NCI-H345 treated with DMSO at 0.1 percent for 48 hours (cell line): ENCODE data around the gene USP7.

Experiments used
- DNase-seq: peaks from one replicate; lab custom pipeline; 2025; ENCODE audit not compliant: unreplicated experiment; lab: John Stamatoyannopoulos, UW

The USP7 gene

GRCh38 chr16:8865145-8865882 lies 98.4 kb downstream of the USP7 start:
- no peak for DNase-seq

- DNase-seq, result no peak
Observed at GRCh38 chr16:8864480-8865110, 99.1 kb downstream of the USP7 start.

DNA sequence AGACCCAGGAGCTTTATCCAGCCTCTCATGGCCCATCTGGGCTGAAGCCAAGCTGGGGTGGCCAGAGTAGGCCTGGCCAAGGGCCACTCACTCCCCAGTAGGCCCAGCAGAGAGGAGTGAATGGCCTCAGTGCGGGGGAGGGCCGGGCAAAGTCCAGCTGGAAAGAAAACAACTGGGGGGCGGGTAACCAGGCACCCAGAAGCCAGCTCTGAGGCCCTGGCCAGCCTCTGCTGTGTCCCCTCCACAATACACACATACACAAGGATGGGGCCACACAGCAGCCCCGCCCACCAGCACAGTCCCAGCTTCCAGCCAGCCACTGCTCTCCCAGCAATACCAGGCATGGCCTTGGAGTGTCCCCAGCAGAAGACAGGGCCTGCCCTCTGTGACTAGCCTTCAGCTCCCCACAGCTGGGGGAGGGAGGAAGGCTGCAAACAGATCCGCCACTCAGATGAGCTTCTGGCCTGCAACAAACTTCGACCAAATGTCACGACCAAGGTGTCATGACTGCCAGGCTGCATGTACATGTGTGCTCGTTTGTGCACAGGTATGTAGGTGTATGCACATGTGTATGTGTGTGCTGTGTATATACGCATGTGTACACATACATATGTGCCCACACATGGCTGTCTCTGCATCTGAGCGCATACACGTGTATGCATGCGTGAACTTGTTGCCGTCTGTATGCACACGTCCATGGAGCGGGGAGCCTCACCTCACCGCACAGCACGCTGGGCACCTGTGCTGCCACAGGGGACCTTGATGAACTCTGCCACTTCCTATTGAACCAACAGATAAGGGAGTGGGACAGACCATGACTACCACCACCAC lies 99.9 kb downstream of the USP7 start:
- no peak for DNase-seq

GRCh38 chr16:8862309-8863130 lies 101.2 kb downstream of the USP7 start:
- no peak for DNase-seq

DNA sequence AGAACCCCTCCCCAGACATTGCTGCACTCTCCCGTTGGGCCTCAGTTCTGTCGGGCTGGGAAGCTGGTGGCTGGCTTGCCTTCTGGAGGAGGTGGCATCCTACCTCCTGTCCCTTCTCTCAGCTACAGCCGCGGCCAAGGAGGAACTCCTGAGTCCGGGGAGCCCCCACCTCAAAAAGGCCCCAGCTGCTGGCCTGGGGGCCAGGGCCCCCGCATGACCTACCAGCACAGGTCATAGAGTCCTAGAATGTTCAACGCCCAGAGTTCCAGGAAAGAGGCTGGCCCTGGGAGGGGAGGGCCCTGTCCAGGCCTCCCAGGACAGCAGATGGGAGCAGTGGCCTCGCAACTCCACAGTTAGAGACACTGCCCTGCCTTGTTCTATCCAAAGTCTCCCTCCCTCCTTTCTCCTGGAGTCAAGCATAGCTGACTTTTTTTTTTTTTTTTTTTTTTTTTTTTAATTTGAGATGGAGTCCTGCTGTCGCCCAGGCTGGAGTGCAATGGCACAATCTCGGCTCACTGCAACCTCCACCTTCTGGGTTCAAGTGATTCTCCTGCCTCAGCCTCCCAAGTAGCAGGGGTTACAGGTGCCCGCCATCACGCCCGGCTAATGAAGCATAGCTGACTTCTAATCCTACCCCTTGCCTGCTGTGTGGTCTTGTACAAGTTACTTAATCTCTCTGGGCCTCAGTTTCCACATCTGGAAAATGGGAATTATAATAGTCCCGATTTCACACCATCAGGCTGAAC lies 102.0 kb downstream of the USP7 start:
- DNase-seq, result no peak

- DNase-seq, result no peak
Observed at GRCh38 chr16:8859913-8860881, 103.5 kb downstream of the USP7 start.

DNA sequence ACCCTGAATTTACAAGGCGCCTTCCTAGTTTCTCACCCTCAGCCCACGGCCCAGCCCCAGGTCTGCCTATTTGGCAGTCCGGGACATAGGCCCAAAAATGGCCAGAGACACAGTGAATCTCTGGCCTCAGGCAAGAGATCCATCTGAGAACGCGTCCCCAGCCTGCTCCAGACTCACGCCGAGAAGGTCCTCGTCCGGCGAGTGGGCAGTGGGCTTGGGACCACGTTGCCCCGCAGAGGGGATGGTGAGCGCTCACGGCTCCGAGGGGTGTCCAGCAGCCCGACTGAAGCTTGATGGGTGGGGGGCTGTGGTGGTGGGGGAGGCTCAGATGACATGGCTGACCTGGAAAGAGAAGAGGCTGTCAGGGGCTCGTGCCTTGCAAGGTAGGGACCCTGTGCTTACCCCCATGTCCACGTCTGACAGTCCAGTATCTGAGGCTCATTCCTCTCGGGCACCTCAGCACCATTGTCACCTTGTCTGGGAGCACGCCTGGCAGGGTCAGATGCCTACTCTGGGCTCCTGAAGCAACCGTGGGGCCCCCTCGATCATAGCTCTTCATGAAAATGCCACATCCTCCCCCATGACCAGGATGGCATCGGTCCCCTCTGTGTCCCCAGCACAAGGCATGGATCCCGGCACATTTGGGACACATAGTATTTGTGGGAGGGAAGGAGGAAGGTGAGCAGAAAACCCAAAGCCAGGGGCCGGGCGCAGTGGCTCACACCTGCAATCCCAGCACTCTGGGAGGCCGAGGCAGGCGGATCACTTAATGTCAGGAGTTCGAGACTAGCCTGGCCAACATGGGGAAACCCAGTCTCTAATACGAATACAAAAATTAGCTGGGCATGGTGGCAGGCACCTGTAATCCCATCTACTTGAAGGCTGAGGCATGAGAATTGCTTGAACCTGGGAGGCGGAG lies 104.5 kb downstream of the USP7 start:
- no peak for DNase-seq

DNA sequence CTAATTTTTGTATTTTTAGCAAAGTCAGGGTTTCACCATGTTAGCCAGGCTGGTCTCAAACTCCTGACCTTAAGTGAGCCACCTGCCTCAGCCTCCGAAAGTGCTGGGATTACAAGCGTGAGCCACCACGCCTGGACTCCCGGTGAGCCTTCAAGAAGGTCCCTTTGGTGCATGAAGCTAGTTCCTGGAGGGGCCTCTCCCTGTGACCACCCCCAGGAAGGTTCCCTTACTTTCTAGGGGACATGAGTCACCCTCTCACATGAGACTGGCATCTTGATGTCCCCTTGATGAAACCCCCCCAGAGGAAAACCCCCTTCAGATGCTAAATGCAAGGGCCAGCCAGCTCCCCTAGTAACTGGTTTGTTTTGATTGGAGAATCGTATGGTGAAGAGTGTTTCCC lies 107.7 kb downstream of the USP7 start:
- no peak for DNase-seq

GRCh38 chr16:8855051-8855786 lies 108.5 kb downstream of the USP7 start:
- DNase-seq, result no peak

DNA sequence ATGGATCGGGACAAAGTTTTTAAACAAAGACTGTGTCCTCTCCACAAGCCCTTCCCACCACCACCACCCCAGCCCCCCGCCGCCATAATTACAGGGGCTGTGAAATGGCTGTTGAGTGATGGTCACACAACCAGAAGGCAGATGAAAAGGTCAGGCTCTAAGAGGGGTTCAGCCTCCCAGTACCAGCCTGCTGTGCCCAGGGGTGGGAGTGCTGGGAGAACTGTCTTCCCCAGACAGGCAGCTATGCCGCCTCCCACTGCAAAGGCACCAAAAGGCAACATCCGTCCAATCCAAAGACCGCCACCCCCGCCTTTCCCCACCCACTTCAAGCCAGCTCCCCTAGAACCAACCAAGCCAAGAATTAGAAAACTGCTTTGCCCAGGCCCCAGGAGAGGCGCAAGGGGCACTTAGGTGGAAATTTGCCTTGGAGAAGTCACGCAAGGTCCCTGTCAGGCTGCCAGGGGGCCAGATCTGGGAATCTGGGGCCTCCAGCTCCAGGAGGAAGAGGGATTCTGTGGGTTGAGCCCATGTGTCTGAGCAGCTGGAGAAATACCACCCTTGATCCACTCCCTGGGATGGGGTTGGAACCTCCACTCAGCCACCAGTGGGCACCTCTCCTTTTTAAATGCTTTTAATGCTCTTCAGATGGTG lies 109.3 kb downstream of the USP7 start:
- DNase-seq, result no peak

DNA sequence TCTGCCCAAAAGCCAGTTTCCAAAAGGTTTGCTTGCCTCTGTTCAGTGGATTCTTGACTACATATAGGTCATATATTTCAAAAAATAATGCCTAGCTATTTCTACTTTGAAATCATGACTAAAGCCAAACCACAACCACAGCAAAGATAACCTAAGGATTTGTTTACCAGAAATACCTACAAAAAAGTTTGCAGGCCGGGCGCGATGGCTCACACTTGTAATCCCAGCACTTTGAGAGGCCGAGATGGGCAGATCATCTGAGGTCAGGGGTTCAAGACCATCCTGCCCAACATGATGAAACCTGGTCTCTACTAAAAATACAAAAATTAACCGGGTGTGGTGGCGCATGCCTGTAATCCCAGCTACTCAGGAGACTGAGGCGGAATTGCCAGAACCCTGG lies 110.1 kb downstream of the USP7 start:
- DNase-seq, result no peak

DNA sequence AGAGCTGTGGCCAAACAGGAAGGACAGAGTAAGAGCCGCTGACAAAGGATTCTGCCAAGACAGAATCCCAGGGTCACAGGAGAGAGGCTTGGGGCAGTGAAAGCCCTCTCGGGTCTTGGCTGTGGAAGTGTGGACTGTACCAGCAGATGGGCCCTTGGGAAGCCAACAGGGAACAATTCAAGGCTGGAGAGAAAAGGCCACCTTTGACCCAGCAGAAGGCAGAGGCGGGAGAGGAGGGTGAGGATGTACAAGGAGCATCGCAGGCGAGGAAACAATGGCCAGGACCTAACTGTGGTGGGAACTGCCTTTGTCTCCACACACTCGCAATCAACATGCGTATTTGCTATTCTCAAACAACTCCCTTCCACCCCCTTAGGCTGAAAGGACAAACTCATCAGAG lies 110.6 kb downstream of the USP7 start:
- no peak for DNase-seq

- no peak for DNase-seq
Observed at GRCh38 chr16:8852534-8852933, 111.2 kb downstream of the USP7 start.

- no peak for DNase-seq
Observed at GRCh38 chr16:8851761-8852403, 111.8 kb downstream of the USP7 start.

DNA sequence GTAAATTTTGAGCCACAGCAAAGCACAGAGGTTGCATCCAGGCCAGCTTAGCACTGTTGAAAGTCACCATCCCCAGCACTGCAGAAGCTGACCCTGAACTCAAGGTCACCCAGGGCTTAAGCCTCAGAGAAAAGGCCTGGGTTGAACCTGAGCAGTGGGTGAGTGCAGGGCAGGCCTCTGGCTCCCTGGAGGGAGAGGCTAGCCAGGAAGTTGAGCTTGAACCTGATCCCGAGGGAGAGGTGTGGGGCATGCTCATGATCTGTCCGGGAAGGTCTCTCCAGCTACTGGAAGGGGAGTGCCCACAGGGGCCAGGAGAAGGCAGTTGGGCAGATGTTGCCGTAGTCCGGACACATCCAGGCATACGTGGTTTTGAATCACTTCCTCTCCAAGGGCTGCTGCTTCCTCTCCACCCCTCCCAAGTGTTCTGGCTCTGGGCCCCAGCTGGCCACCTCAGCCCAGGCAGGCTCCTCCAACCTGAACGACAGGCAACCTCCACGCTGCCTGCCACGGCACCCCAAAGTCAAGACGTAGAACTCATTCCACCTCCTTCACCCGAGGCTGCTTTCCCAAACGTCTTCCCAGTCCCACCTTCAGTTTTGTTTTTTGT lies 113.3 kb downstream of the USP7 start:
- no peak for DNase-seq

GRCh38 chr16:8849411-8850011 lies 114.2 kb downstream of the USP7 start:
- no peak for DNase-seq
